ENCODE results near the gene COBL. TPM values are rescaled to one million over a fixed set of nuclear protein-coding genes. Genes with fewer than 3 reads are reported as not detected.
A peak's percentile ranks its signal among the peaks of the same experiment; 100 is the strongest.

COBL gene
- total and polyA plus RNA-seq, 2 of the 8 experiments (the other 6 are each of a cell fraction or from before 2014, with no cell fraction given), result 13.8 to 40.4 TPM

DNA sequence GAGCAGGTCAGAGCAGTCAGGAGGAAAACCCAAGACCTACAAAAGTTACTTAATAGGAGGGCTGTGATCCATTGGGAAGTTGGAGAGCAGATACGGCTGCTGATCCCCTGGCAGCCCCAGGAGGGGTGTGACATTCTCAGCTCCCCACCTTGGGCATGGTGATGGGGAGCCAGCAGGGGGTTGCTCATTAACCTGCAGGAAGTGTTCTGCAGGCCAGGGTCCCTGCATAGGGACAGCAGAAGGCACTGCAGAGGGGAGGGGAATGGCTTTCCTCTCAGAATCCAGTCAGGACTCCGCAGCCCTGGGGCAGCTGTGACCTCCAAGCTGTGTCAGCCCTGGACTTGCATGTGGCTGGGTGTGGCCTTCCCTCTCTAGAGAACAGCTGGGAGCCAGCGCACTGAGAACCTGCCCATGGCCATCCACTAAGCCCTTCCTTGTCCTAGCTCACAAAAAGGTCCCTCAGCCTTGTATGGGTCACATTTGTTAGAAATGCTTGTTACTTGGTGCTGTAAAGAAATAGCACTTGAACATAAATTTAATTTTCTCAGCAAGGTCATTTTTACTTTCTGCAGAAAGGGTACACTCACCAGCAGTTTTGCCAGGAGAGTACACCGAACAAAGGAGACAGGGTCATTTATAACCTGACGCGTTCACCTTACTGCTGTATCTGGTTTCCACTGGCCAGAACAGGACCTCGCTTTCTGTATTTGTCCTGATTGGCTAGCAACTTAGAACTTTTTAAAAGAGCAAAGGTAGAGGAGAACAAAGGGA lies 169.6 kb downstream of the COBL start:
- no peaks in the 10 kb centered on the region for H4K20me1 ChIP-seq (replicated peaks in 1 of 2; ENCODE audit: control insufficient read depth in 1 of 2, insufficient read depth in 2 of 2, low read length in 2 of 2)
- no peaks in the 10 kb centered on the region for H3K23me2 ChIP-seq (ENCODE audit: low read depth, low read length)
- H2BK20ac ChIP-seq (ENCODE audit: low read length), result no peak overlapping the region
- ChIA-PET CTCF (ENCODE audit: partially characterized antibody) (interaction anchor here (1.2 to 3.0 kb wide), 3 partner anchors 14 to 282 kb away, joined by 3 to 27 read pairs (median 4); no protein-coding TSS in a partner anchor), POLR2A (ENCODE audit: partially characterized antibody) (no interaction called here)
- WGBS, 2 experiments (ENCODE audit: extremely low coverage in 1 of 2, insufficient coverage in 1 of 2, insufficient read length in 1 of 2, insufficient replicate concordance in 2 of 2, low coverage in 1 of 2, low lambda C conversion rate in 2 of 2, missing lambda C conversion rate in 1 of 2), result 95% methylated on average over 7 of the region's 7 CpGs; no CpG with 5 or more reads in 1 of the 2 experiments
- TF ChIP-seq POLR2A (IDR thresholded peaks at IDR 0.05; ENCODE audit: control extremely low read depth in 1 of 2, low read depth in 2 of 2, low read length in 2 of 2) (peak in 1 of 2 experiments; percentile 50; a peak in 2 of 3 replicates), RFX5 (IDR thresholded peaks at IDR 0.05; ENCODE audit: borderline replicate concordance, low read depth, low read length) (no peak), GTF2F1 (IDR thresholded peaks at IDR 0.05; ENCODE audit: borderline replicate concordance, low read depth, low read length) (no peak)
- TF ChIP-seq, protein P1, sequence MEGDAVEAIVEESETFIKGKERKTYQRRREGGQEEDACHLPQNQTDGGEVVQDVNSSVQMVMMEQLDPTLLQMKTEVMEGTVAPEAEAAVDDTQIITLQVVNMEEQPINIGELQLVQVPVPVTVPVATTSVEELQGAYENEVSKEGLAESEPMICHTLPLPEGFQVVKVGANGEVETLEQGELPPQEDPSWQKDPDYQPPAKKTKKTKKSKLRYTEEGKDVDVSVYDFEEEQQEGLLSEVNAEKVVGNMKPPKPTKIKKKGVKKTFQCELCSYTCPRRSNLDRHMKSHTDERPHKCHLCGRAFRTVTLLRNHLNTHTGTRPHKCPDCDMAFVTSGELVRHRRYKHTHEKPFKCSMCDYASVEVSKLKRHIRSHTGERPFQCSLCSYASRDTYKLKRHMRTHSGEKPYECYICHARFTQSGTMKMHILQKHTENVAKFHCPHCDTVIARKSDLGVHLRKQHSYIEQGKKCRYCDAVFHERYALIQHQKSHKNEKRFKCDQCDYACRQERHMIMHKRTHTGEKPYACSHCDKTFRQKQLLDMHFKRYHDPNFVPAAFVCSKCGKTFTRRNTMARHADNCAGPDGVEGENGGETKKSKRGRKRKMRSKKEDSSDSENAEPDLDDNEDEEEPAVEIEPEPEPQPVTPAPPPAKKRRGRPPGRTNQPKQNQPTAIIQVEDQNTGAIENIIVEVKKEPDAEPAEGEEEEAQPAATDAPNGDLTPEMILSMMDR (IDR thresholded peaks at IDR 0.05; ENCODE audit: control extremely low read depth in 1 of 3, insufficient read depth in 1 of 3, low read depth in 1 of 3, low read length in 3 of 3), result no peak
- H3K4ac ChIP-seq (replicated peaks; ENCODE audit: insufficient read length, low read depth, low read length), result no peak overlapping the region
- no peaks in the 10 kb centered on the region for H3K79me1 ChIP-seq (ENCODE audit: low read depth, low read length)
- H3K4me2 ChIP-seq (ENCODE audit: insufficient read depth in 1 of 2, low read depth in 2 of 2, low read length in 2 of 2), result no peak overlapping the region
- H2BK12ac ChIP-seq (ENCODE audit: low read depth, low read length), result no peak overlapping the region
- no peak overlapping the region for H4K5ac ChIP-seq (ENCODE audit: insufficient read length, low read depth, low read length)
- H4K8ac ChIP-seq (ENCODE audit: extremely low read depth, insufficient read depth, low read length), result no peak overlapping the region
- H3K36me3 ChIP-seq (ENCODE audit: control insufficient read depth in 2 of 4, insufficient read depth in 4 of 4, low read length in 3 of 4), result 0 out of 8 replicates have a peak, but pooled peaks cover 0 to 4% (median 0%) of the 10 kb centered on the region in 4 experiments
- H4K91ac ChIP-seq (replicated peaks; ENCODE audit: insufficient read length, low read length), result no peak overlapping the region
- no peak overlapping the region for H3K56ac ChIP-seq (replicated peaks; ENCODE audit: insufficient read length, low read depth, low read length)
- H3K23ac ChIP-seq (ENCODE audit: insufficient read length), result no peak overlapping the region
- H2BK5ac ChIP-seq (ENCODE audit: low read depth, low read length), result no peak overlapping the region
- no peak overlapping the region for H2AFZ ChIP-seq (ENCODE audit: low read length)
- H3K18ac ChIP-seq (ENCODE audit: extremely low read depth, low read length), result no peak overlapping the region; the same call in 1 of the 2 replicates
- H3K4me3 ChIP-seq (ENCODE audit: extremely low read depth in 1 of 4, insufficient read depth in 2 of 4, low read depth in 3 of 4, low read length in 4 of 4), result no peak overlapping the region
- no peaks in the 10 kb centered on the region; a peak in 1 of 4 replicates for H3K9me3 ChIP-seq (ENCODE audit: insufficient read depth in 2 of 2, low read depth in 1 of 2, low read length in 1 of 2)
- no peak overlapping the region for H2BK15ac ChIP-seq (ENCODE audit: low read length)
- DNase-seq (ENCODE audit: low read depth in 1 of 2, low spot score in 2 of 2) (peak in 1 of 2 experiments; percentile 43), FAIRE-seq (no peak)
- no peaks in the 10 kb centered on the region for H3K27me3 ChIP-seq (replicated peaks in 1 of 4; ENCODE audit: control insufficient read depth in 3 of 4, extremely low read depth in 1 of 4, insufficient read depth in 3 of 4, low read length in 3 of 4)
- H2AK5ac ChIP-seq (ENCODE audit: low read depth, low read length), result 0 out of 2 replicates have a peak overlapping the region, but pooled peaks have one; percentile 11
- H3K4me1 ChIP-seq (replicated peaks in 1 of 4; ENCODE audit: control insufficient read depth in 3 of 4, insufficient read depth in 4 of 4, low read length in 3 of 4), result peaks cover 3 to 10% (median 4%) of the 10 kb centered on the region in 4 experiments
- no peak overlapping the region for H2BK120ac ChIP-seq (replicated peaks; ENCODE audit: low read depth, low read length)
- H3K9ac ChIP-seq (replicated peaks in 1 of 4; ENCODE audit: extremely low read depth in 1 of 4, low read depth in 3 of 4, low read length in 3 of 4), result peak overlapping the region in 1 of 4 experiments; percentile 4; a peak in 1 of 7 replicates
- H3K79me2 ChIP-seq (ENCODE audit: control insufficient read depth in 1 of 2, insufficient read depth in 2 of 2, low read length in 2 of 2), result no peaks in the 10 kb centered on the region
- 0 out of 2 replicates have a peak overlapping the region, but pooled peaks have one; percentile 8 for H3K27ac ChIP-seq (ENCODE audit: low read depth, low read length)
- H3K14ac ChIP-seq (ENCODE audit: insufficient read length), result no peak overlapping the region
